Measurements from ENCODE around the gene HOXC5. TPM values are rescaled to one million over a fixed set of nuclear protein-coding genes. Genes with fewer than 3 reads are reported as not detected.
A peak's percentile ranks its signal among the peaks of the same experiment; 100 is the strongest.

Gene HOXC5
- total RNA-seq, 3 donors from 2014 or later = not detected

DNA sequence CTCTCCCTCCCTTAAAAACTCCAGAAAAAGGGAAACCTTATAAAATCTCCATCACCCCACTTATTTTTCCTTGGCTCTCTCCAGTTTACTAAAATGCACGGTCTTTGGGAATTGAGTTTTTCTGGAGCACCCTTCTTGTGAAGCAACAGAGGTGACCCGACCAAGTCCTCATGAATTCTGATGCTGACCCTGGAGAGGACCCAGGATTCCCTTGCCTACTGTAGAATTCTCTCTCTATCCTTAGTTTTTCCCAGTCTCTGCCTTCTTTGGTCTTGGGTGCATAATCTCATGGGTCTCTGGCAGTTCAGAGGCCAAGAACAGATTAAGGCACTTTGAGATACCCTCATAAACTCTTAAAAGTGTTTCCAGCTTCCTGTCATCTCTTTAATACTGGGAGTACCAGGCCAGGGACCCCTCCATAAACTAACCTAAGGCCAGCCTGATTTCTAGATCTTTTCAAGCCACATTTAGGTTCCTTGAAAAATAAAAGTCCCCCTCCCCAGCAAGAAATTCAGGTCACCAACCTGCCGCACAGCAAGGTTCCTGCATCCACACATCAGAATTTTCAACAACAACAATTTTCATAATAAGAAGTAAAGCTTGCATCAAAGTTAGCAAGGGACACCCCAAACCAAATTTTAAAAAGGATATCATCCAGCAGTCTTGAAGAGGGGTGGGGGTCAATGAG lies 15.7 kb downstream of the HOXC5 start:
- intact Hi-C loops (cut with DNase I, micrococcal nuclease) = no loop called here
- no peak for DNase-seq
- no peak for ATAC-seq
- Histone ChIP-seq H3K4me3 (no peak overlapping the region), H3K36me3 (ENCODE audit: low read depth) (no peaks in the 10 kb centered on the region), H3K9me3 (no peaks in the 10 kb centered on the region), H3K4me1 (ENCODE audit: low read depth) (no peaks in the 10 kb centered on the region)
- TF ChIP-seq CTCF (IDR thresholded peaks at IDR 0.05) = no peak

DNA sequence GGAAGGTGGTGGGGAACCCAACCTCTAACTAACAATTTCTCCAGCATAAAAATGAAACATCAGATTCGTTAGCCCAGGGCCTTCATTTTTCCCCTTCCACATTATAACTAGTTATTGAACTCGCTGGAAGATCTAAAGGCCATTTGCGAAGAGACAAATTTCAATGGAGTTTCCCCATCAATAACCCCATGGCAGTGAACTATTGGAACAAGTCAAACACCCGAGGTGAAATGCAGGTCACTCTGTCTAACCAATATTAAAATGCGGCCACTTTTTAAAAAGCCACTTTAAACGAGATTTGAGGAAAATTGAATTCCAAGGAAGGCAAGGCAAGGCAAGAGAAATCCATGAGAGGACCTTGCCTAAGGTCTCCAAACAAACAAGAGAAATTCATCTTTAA lies 16.3 kb downstream of the HOXC5 start:
- H3K4me3 ChIP-seq = no peak overlapping the region
- no peak for DNase-seq
- no peak for TF ChIP-seq CTCF (IDR thresholded peaks at IDR 0.05)
- no peaks in the 10 kb centered on the region for H3K9me3 ChIP-seq
- H3K36me3 ChIP-seq (ENCODE audit: low read depth) = no peaks in the 10 kb centered on the region
- no peak for ATAC-seq
- intact Hi-C loops (cut with DNase I, micrococcal nuclease) = no loop called here
- H3K4me1 ChIP-seq (ENCODE audit: low read depth) = peaks cover 4% of the 10 kb centered on the region

DNA sequence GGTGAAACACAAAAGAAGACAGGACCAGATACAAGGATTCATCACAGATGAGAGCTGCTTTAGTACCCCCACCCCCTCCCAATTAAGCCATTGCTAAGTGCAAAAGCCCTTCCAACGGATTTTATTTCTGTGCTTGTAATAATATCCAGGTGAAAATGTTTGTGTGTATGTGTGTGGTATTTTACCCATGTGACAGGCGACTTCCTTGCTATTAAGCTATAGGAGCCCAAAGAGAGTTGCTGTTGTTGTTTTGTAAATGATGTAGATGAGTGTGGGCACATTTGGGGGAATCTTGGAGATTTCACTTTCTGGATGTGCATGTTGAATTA lies 17.6 kb downstream of the HOXC5 start:
- DNase-seq = no peak
- no peak for ATAC-seq
- TF ChIP-seq CTCF (IDR thresholded peaks at IDR 0.05) = no peak

DNA sequence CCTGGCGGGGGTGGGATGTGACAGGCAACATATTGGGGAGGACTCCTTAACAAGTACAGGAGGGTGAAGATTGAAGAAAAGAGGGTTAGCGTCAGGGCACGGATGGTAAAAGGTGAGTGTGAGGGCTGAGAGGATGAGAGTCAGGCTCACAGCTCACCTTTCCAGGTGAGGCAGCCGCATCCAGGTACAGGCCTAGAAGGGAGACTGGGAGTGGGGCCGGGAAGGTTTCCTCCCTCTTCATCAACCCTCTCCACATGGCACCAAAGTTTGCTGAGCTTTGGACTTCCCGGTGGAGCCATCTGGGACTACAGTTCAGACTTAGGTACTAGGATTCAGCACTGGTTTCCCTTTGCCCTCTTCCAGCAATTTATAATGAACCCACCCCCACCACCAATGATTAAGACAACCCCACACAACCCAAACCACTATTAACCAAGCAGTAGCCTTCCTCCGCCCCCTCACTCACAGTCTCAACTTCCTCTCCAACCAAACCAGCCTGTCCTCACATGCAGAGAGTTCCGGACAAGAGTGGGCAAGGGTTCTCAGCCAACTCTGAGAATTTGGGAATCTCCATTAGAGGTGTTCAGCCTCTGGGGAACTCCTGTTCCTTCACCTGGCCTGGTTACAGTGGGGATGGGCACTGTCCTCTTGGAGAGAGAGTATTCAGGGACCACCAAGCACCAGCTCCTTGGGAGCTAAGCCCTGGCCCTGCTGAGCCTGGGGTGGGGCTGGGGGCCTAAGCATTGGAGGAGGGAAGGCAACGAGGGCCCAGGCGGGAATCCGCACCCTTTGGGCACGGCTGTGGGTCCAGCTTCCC lies 18.4 kb downstream of the HOXC5 start:
- no peak for TF ChIP-seq CTCF (IDR thresholded peaks at IDR 0.05)
- ATAC-seq = no peak
- Histone ChIP-seq H3K9me3 (no peaks in the 10 kb centered on the region), H3K36me3 (ENCODE audit: low read depth) (no peaks in the 10 kb centered on the region), H3K4me1 (ENCODE audit: low read depth) (peaks cover 4% of the 10 kb centered on the region), H3K4me3 (no peak overlapping the region)
- DNase-seq = no peak
- intact Hi-C loops (cut with DNase I, micrococcal nuclease) = no loop called here

More for the DNA sequence above, 17.6 kb downstream of the HOXC5 start:
- peaks cover 4% of the 10 kb centered on the region for H3K4me1 ChIP-seq (ENCODE audit: low read depth)
- no peak overlapping the region for H3K4me3 ChIP-seq
- H3K9me3 ChIP-seq = no peaks in the 10 kb centered on the region
- H3K36me3 ChIP-seq (ENCODE audit: low read depth) = no peaks in the 10 kb centered on the region
- intact Hi-C loops (cut with DNase I, micrococcal nuclease) = no loop called here

DNA sequence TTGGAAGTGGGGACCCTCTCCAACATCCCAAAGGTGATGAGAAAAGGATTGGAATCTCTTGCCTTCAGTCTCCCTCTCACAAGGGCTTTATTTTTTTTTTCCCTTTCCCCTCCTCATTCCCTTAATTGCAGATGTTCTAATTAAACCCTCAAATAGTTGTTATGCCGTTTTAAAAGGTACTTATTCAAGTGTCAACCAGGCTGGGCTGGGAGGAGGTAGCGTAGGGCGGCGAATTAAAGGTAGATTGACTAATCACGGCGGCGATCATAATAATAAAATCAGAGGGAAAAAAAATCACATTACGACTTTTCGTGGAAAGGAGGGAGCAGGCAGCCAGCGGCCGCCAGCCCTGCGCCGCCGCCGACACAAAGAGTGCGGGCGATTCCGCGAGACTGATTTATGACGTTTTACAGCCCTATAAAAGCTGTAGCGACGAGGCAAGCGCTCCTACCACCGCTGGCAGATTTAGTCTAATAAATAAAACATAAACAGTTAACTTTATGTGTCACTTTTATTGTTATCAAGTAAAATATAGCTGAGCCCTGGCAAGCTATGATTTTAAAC lies 19.1 kb downstream of the HOXC5 start:
- intact Hi-C loops (cut with DNase I, micrococcal nuclease) = no loop called here
- Histone ChIP-seq H3K4me3 (no peak overlapping the region), H3K4me1 (ENCODE audit: low read depth) (peaks cover 4% of the 10 kb centered on the region), H3K9me3 (no peaks in the 10 kb centered on the region), H3K36me3 (ENCODE audit: low read depth) (no peaks in the 10 kb centered on the region)
- no peak for TF ChIP-seq CTCF (IDR thresholded peaks at IDR 0.05)
- peak in 2 of 3 donors; percentile 52 to 55 for DNase-seq
- ATAC-seq = peak; percentile 79

Measured in mucosa of descending colon (tissue), 3 donors.